ENCODE data around the gene NIM1K.

The NIM1K gene

DNA sequence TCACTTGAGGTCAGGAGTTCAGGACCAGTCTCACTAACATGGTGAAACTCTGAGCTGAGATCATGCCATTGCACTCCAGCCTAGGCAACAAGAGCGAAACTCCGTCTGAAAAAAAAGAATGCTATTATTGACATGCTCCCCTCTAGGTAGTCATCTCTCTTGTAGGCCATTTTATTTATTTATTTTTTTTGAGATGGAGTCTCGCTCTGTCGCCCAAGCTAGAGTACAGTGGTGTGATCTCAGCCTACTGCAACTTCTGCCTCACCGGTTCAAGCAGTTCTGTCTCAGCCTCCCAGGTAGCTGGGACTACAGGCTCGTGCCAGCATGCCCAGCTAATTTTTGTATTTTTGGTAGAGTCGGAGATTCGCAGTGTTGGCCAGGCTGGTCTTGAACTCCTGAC lies 20.6 kb upstream of the NIM1K start:
- H3K27ac ChIP-seq (ENCODE audit: low read depth, low read length) = no peak overlapping the region
- no peak overlapping the region for H2AFZ ChIP-seq (ENCODE audit: insufficient read depth, low read length, poor library complexity)
- H3K4me3 ChIP-seq (ENCODE audit: low read depth, low read length) = no peak overlapping the region
- H3K9me3 ChIP-seq (ENCODE audit: insufficient read depth, low read depth, low read length) = no peaks in the 10 kb centered on the region
- no peak overlapping the region for H4K91ac ChIP-seq (ENCODE audit: low read depth, low read length)
- H4K8ac ChIP-seq (ENCODE audit: low read depth, low read length) = no peak overlapping the region
- H3K18ac ChIP-seq (ENCODE audit: low read length) = no peak overlapping the region
- H3K4ac ChIP-seq (ENCODE audit: low read depth, low read length) = no peak overlapping the region
- no peak overlapping the region for H2BK12ac ChIP-seq (ENCODE audit: low read length)
- no peak overlapping the region for H2AK5ac ChIP-seq (ENCODE audit: low read length)
- DNase-seq = no peak
- H3K79me2 ChIP-seq (ENCODE audit: control insufficient read depth, insufficient read depth, low read length, poor library complexity) = no peaks in the 10 kb centered on the region
- no peak overlapping the region for H2BK5ac ChIP-seq (ENCODE audit: low read depth, low read length, poor library complexity)
- no peak overlapping the region for H3K4me2 ChIP-seq (ENCODE audit: low read length)
- H3K23ac ChIP-seq (ENCODE audit: low read length) = no peak overlapping the region
- H3K36me3 ChIP-seq (ENCODE audit: control insufficient read depth in 1 of 2, insufficient read depth in 2 of 2, low read length in 2 of 2) = peaks cover 7% of the 10 kb centered on the region in 2 experiments
- no peaks in the 10 kb centered on the region for H3K27me3 ChIP-seq (ENCODE audit: insufficient read depth, low read length)
- no peak overlapping the region for H3K14ac ChIP-seq (ENCODE audit: low read length)
- H3K4me1 ChIP-seq (ENCODE audit: control insufficient read depth in 1 of 2, insufficient read depth in 2 of 2, low read length in 2 of 2) = no peaks in the 10 kb centered on the region
- WGBS (ENCODE audit: extremely low coverage, insufficient coverage, insufficient read length) = no CpG with 5 or more reads among the region's 8 CpGs
- H3K79me1 ChIP-seq (ENCODE audit: low read length) = no peaks in the 10 kb centered on the region
- H2BK120ac ChIP-seq (ENCODE audit: insufficient read depth, low read length, poor library complexity) = no peak overlapping the region
- no peak overlapping the region for H3K9ac ChIP-seq (ENCODE audit: low read length)
- no peak overlapping the region for H4K12ac ChIP-seq (ENCODE audit: low read depth, low read length)

DNA sequence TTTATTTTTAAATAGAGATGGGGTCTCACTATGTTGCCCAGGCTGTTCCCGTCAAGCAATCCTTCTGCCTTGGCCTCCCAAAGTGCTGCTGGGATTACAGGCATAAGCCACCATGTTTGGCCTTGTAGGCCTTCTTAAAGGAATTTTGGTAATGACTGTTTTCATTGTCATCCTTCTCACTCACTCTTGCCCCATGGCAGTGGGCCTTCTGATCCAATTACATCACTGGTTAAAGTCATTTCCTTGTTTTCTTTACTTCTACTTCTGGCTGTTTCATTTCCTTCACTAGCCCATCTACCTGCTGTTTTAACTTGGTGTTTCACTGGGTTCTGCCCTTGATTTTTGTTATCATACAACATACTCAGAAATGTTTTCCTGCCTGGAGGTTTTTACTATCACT lies 20.1 kb upstream of the NIM1K start:
- WGBS (ENCODE audit: extremely low coverage, insufficient coverage, insufficient read length) = no CpG with 5 or more reads among the region's 1 CpG
- H3K36me3 ChIP-seq (ENCODE audit: control insufficient read depth in 1 of 2, insufficient read depth in 2 of 2, low read length in 2 of 2) = peaks cover 7% of the 10 kb centered on the region in 2 experiments
- H3K79me2 ChIP-seq (ENCODE audit: control insufficient read depth, insufficient read depth, low read length, poor library complexity) = no peaks in the 10 kb centered on the region
- H4K12ac ChIP-seq (ENCODE audit: low read depth, low read length) = no peak overlapping the region
- H2BK5ac ChIP-seq (ENCODE audit: low read depth, low read length, poor library complexity) = no peak overlapping the region
- H3K4ac ChIP-seq (ENCODE audit: low read depth, low read length) = no peak overlapping the region
- no peaks in the 10 kb centered on the region for H3K9me3 ChIP-seq (ENCODE audit: insufficient read depth, low read depth, low read length)
- no peak overlapping the region for H3K23ac ChIP-seq (ENCODE audit: low read length)
- no peaks in the 10 kb centered on the region for H3K4me1 ChIP-seq (ENCODE audit: control insufficient read depth in 1 of 2, insufficient read depth in 2 of 2, low read length in 2 of 2)
- no peak overlapping the region for H3K14ac ChIP-seq (ENCODE audit: low read length)
- DNase-seq = peak; percentile 51 to 81
- H2BK12ac ChIP-seq (ENCODE audit: low read length) = no peak overlapping the region
- no peak overlapping the region for H3K27ac ChIP-seq (ENCODE audit: low read depth, low read length)
- H3K9ac ChIP-seq (ENCODE audit: low read length) = no peak overlapping the region
- no peak overlapping the region for H2AFZ ChIP-seq (ENCODE audit: insufficient read depth, low read length, poor library complexity)
- H2AK5ac ChIP-seq (ENCODE audit: low read length) = no peak overlapping the region
- H4K91ac ChIP-seq (ENCODE audit: low read depth, low read length) = no peak overlapping the region
- H2BK120ac ChIP-seq (ENCODE audit: insufficient read depth, low read length, poor library complexity) = no peak overlapping the region
- no peak overlapping the region for H3K4me3 ChIP-seq (ENCODE audit: low read depth, low read length)
- H4K8ac ChIP-seq (ENCODE audit: low read depth, low read length) = no peak overlapping the region
- H3K79me1 ChIP-seq (ENCODE audit: low read length) = no peaks in the 10 kb centered on the region
- no peak overlapping the region for H3K18ac ChIP-seq (ENCODE audit: low read length)
- H3K27me3 ChIP-seq (ENCODE audit: insufficient read depth, low read length) = no peaks in the 10 kb centered on the region
- H3K4me2 ChIP-seq (ENCODE audit: low read length) = no peak overlapping the region

DNA sequence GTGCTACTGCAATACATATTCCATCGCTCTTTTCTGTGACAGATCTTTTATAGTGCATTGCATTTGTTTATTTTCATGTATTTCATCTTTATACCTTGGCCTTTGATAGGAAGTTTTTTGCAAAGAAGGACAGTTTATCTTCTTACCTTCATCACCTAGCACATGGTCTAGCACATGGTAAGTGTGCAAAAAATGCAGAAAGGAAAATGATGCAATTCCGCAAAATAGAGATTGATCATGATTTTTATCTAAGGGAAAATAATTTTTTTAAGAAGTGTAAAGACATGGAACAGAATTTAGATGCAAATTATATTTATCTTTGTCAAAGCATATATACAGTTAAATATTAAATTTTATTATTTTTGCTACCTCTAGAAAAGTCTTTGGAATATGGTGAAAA lies 19.2 kb upstream of the NIM1K start:
- Histone ChIP-seq H3K23ac (ENCODE audit: low read length) (no peak overlapping the region), H2AFZ (ENCODE audit: insufficient read depth, low read length, poor library complexity) (no peak overlapping the region), H3K27ac (ENCODE audit: low read depth, low read length) (no peak overlapping the region), H2BK5ac (ENCODE audit: low read depth, low read length, poor library complexity) (no peak overlapping the region), H3K4me3 (ENCODE audit: low read depth, low read length) (no peak overlapping the region), H3K4ac (ENCODE audit: low read depth, low read length) (no peak overlapping the region), H4K91ac (ENCODE audit: low read depth, low read length) (no peak overlapping the region), H4K8ac (ENCODE audit: low read depth, low read length) (no peak overlapping the region), H3K9me3 (ENCODE audit: insufficient read depth, low read depth, low read length) (no peaks in the 10 kb centered on the region), H3K79me1 (ENCODE audit: low read length) (no peaks in the 10 kb centered on the region), H3K27me3 (ENCODE audit: insufficient read depth, low read length) (no peaks in the 10 kb centered on the region), H4K12ac (ENCODE audit: low read depth, low read length) (no peak overlapping the region), H3K79me2 (ENCODE audit: control insufficient read depth, insufficient read depth, low read length, poor library complexity) (no peaks in the 10 kb centered on the region), H3K4me1 (ENCODE audit: control insufficient read depth in 1 of 2, insufficient read depth in 2 of 2, low read length in 2 of 2) (no peaks in the 10 kb centered on the region), H2AK5ac (ENCODE audit: low read length) (no peak overlapping the region), H3K14ac (ENCODE audit: low read length) (no peak overlapping the region), H3K9ac (ENCODE audit: low read length) (no peak overlapping the region), H3K4me2 (ENCODE audit: low read length) (no peak overlapping the region), H3K36me3 (ENCODE audit: control insufficient read depth in 1 of 2, insufficient read depth in 2 of 2, low read length in 2 of 2) (peaks cover 7 to 10% of the 10 kb centered on the region in 2 experiments), H2BK12ac (ENCODE audit: low read length) (no peak overlapping the region), H2BK120ac (ENCODE audit: insufficient read depth, low read length, poor library complexity) (no peak overlapping the region), H3K18ac (ENCODE audit: low read length) (no peak overlapping the region)
- DNase-seq = peak in 1 of 2 donors; percentile 35
- WGBS (ENCODE audit: extremely low coverage, insufficient coverage, insufficient read length) = no CpG with 5 or more reads among the region's 2 CpGs

DNA sequence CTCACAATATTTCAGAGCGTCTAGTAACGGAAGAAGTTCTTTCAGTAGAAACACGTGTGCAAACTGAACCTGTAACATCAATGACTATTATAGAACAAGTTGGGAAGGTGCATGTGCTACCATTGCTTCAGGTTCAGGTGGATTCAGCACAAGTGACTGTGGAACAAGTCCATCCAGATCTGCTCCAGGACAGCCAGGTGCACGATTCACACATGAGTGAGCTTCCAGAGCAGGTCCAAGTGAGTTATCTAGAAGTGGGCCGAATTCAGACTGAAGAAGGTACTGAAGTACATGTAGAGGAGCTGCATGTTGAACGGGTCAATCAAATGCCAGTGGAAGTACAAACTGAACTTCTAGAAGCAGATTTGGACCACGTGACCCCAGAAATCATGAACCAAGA lies 17.4 kb upstream of the NIM1K start:
- Histone ChIP-seq H3K79me1 (ENCODE audit: low read length) (no peaks in the 10 kb centered on the region), H3K4me1 (ENCODE audit: control insufficient read depth in 1 of 2, insufficient read depth in 2 of 2, low read length in 2 of 2) (no peaks in the 10 kb centered on the region), H4K12ac (ENCODE audit: low read depth, low read length) (no peak overlapping the region), H3K23ac (ENCODE audit: low read length) (no peak overlapping the region), H4K91ac (ENCODE audit: low read depth, low read length) (no peak overlapping the region), H2BK5ac (ENCODE audit: low read depth, low read length, poor library complexity) (no peak overlapping the region), H3K79me2 (ENCODE audit: control insufficient read depth, insufficient read depth, low read length, poor library complexity) (no peaks in the 10 kb centered on the region), H3K4me2 (ENCODE audit: low read length) (no peak overlapping the region), H3K18ac (ENCODE audit: low read length) (no peak overlapping the region), H3K9me3 (ENCODE audit: insufficient read depth, low read depth, low read length) (no peaks in the 10 kb centered on the region), H3K27ac (ENCODE audit: low read depth, low read length) (no peak overlapping the region), H3K36me3 (ENCODE audit: control insufficient read depth in 1 of 2, insufficient read depth in 2 of 2, low read length in 2 of 2) (peaks cover 7 to 8% of the 10 kb centered on the region in 2 experiments), H3K27me3 (ENCODE audit: insufficient read depth, low read length) (no peaks in the 10 kb centered on the region), H3K14ac (ENCODE audit: low read length) (no peak overlapping the region), H3K9ac (ENCODE audit: low read length) (no peak overlapping the region), H3K4ac (ENCODE audit: low read depth, low read length) (no peak overlapping the region), H4K8ac (ENCODE audit: low read depth, low read length) (no peak overlapping the region), H2BK12ac (ENCODE audit: low read length) (no peak overlapping the region), H2BK120ac (ENCODE audit: insufficient read depth, low read length, poor library complexity) (no peak overlapping the region), H2AK5ac (ENCODE audit: low read length) (no peak overlapping the region), H2AFZ (ENCODE audit: insufficient read depth, low read length, poor library complexity) (no peak overlapping the region), H3K4me3 (ENCODE audit: low read depth, low read length) (no peak overlapping the region)
- no CpG with 5 or more reads among the region's 7 CpGs for WGBS (ENCODE audit: extremely low coverage, insufficient coverage, insufficient read length)
- no peak for DNase-seq

Data from trophoblast cell (in vitro differentiated cells and primary cell).